HUDEP-2 (cell line): Measurements from ENCODE around the gene MEAF6.

ENCODE experiments used
- DNase-seq, 76 experiments: peaks; one replicate each; lab custom pipeline; 2025; ENCODE audit not compliant: unreplicated experiment in 76 of 76; lab: John Stamatoyannopoulos, UW

The MEAF6 gene

GRCh38 chr1:37448185-37448584 lies 66.4 kb downstream of the MEAF6 start:
- DNase-seq, result no peak

- DNase-seq, result no peak
Measured at GRCh38 chr1:37446874-37447273, 67.7 kb downstream of the MEAF6 start.

GRCh38 chr1:37442644-37443043 lies 71.9 kb downstream of the MEAF6 start:
- no peak for DNase-seq
